ENCODE results near the gene PRRG2.

The PRRG2 gene

GRCh38 chr19:49581007-49581508 is at the start of gene PRRG2:
Gene PRRG2, plus strand, starts transcription at chr19:49581316. Its CDS starts 1,904 bp downstream, at chr19:49583220.
- DNase-seq (ENCODE audit: low spot score) = no peak

- DNase-seq (ENCODE audit: low spot score) = peak; percentile 90
Measured at GRCh38 chr19:49533551-49534488, 47.3 kb upstream of the PRRG2 start.

- no peak for DNase-seq (ENCODE audit: low spot score)
Measured at GRCh38 chr19:49534632-49535385, 46.3 kb upstream of the PRRG2 start.

GRCh38 chr19:49536921-49537462 is 44.1 kb upstream of the PRRG2 start:
- DNase-seq (ENCODE audit: low spot score) = no peak

- no peak for DNase-seq (ENCODE audit: low spot score)
Measured at GRCh38 chr19:49538643-49539042, 42.5 kb upstream of the PRRG2 start.

GRCh38 chr19:49539192-49539952 is 41.7 kb upstream of the PRRG2 start:
- no peak for DNase-seq (ENCODE audit: low spot score)

GRCh38 chr19:49541914-49542313 is 39.2 kb upstream of the PRRG2 start:
- no peak for DNase-seq (ENCODE audit: low spot score)

- no peak for DNase-seq (ENCODE audit: low spot score)
Measured at GRCh38 chr19:49542446-49542845, 38.7 kb upstream of the PRRG2 start.

GRCh38 chr19:49543032-49543431 is 38.1 kb upstream of the PRRG2 start:
- DNase-seq (ENCODE audit: low spot score) = no peak

GRCh38 chr19:49544154-49544553 is 37.0 kb upstream of the PRRG2 start:
- DNase-seq (ENCODE audit: low spot score) = no peak

GRCh38 chr19:49546825-49547565 is 34.1 kb upstream of the PRRG2 start:
- DNase-seq (ENCODE audit: low spot score) = peak; percentile 80

GRCh38 chr19:49549045-49549444 is 32.1 kb upstream of the PRRG2 start:
- DNase-seq (ENCODE audit: low spot score) = no peak

- no peak for DNase-seq (ENCODE audit: low spot score)
Measured at GRCh38 chr19:49551531-49551930, 29.6 kb upstream of the PRRG2 start.

GRCh38 chr19:49552749-49553148 is 28.4 kb upstream of the PRRG2 start:
- DNase-seq (ENCODE audit: low spot score) = no peak

- no peak for DNase-seq (ENCODE audit: low spot score)
Measured at GRCh38 chr19:49553451-49554271, 27.5 kb upstream of the PRRG2 start.

GRCh38 chr19:49554701-49555181 is 26.4 kb upstream of the PRRG2 start:
- no peak for DNase-seq (ENCODE audit: low spot score)

GRCh38 chr19:49555600-49556411 is 25.3 kb upstream of the PRRG2 start:
- peak; percentile 95 for DNase-seq (ENCODE audit: low spot score)

- no peak for DNase-seq (ENCODE audit: low spot score)
Measured at GRCh38 chr19:49556412-49557398, 24.4 kb upstream of the PRRG2 start.
